GM12801 (cell line): Measurements from ENCODE around the gene SLC11A1.

Experiments
- CTCF ChIP-seq: IDR thresholded peaks from one replicate; pipeline ENCODE4 v1.5.1; 2011; ENCODE audit warnings: control low read depth; ENCODE audit not compliant: insufficient read length; ENCODE audit errors: extremely low read depth

Gene SLC11A1

GRCh38 chr2:218368150-218368528 is 13.9 kb upstream of the SLC11A1 start:
- no peak for TF ChIP-seq CTCF

GRCh38 chr2:218368621-218369153 is 13.4 kb upstream of the SLC11A1 start:
- no peak for TF ChIP-seq CTCF

- TF ChIP-seq CTCF = no peak
Measured at GRCh38 chr2:218369330-218369729, 12.7 kb upstream of the SLC11A1 start.

- no peak for TF ChIP-seq CTCF
Measured at GRCh38 chr2:218370410-218371063, 11.5 kb upstream of the SLC11A1 start.

- TF ChIP-seq CTCF = no peak
Measured at GRCh38 chr2:218371983-218372350, 10.1 kb upstream of the SLC11A1 start.

- TF ChIP-seq CTCF = no peak
Measured at GRCh38 chr2:218374795-218375194, 7.3 kb upstream of the SLC11A1 start.

- TF ChIP-seq CTCF = no peak
Measured at GRCh38 chr2:218375212-218375611, 6.9 kb upstream of the SLC11A1 start.
